ENCODE data around the gene TDRD5. TPM values are rescaled to one million over a fixed set of nuclear protein-coding genes. Genes with fewer than 3 reads are reported as not detected.

The TDRD5 gene
- total RNA-seq, 1 experiment from 2014 or later = 0.25 TPM

GRCh38 chr1:179590671-179591070 is 961 bp upstream of the TDRD5 start:
- no peak for ATAC-seq
- intact Hi-C loops (cut with micrococcal nuclease) = loop anchor here (10.0 kb wide), 1 partner anchor 1056 kb away; no protein-coding TSS in a partner anchor
- POLR2A ChIA-PET = no interaction called here

More at GRCh38 chr1:179590671-179591070, 961 bp upstream of the TDRD5 start:
- ChIA-PET CTCF (no interaction called here), RAD21 (ENCODE audit: low non-redundant PET in 1 of 2, low total read pairs in 2 of 2, uncharacterized antibody in 2 of 2, unreplicated experiment in 2 of 2) (no interaction called here)
- no peaks in the 10 kb centered on the region for H3K4me1 ChIP-seq (ENCODE audit: control insufficient read depth in 1 of 2, insufficient read depth in 2 of 2, low read length in 2 of 2)
- H4K20me1 ChIP-seq (ENCODE audit: insufficient read depth) = no peaks in the 10 kb centered on the region
- no peak for DNase-seq (ENCODE audit: low read depth, low spot score)
- no peaks in the 10 kb centered on the region for H3K36me3 ChIP-seq (ENCODE audit: control insufficient read depth in 1 of 2, insufficient read depth in 2 of 2, low read length in 2 of 2)
- no peak overlapping the region for H3K4me2 ChIP-seq (ENCODE audit: low read length)
- no peak overlapping the region for H3K9ac ChIP-seq (ENCODE audit: low read length)
- no peak overlapping the region for H3K4me3 ChIP-seq (replicated peaks in 1 of 2; ENCODE audit: low read depth in 1 of 2, low read length in 2 of 2)
- no peaks in the 10 kb centered on the region for H3K9me3 ChIP-seq (ENCODE audit: control insufficient read depth in 1 of 2, insufficient read depth in 1 of 2, low read depth in 1 of 2, low read length in 2 of 2)
- no peaks in the 10 kb centered on the region for H3K79me2 ChIP-seq (ENCODE audit: insufficient read depth, low read length)
- H3K9me2 ChIP-seq (ENCODE audit: insufficient read depth) = peaks cover 3% of the 10 kb centered on the region; the same call in 1 of the 2 replicates
- no peaks in the 10 kb centered on the region for H3K27me3 ChIP-seq (ENCODE audit: insufficient read depth, low read length)
- no TSS peak for BruUV-seq (replicated peaks)
- H2AFZ ChIP-seq (ENCODE audit: low read depth, low read length, poor library complexity, severe bottlenecking) = no peak overlapping the region
- no peak for TF ChIP-seq ELF1 (IDR thresholded peaks at IDR 0.05; ENCODE audit: borderline replicate concordance, low read depth)
- TF ChIP-seq RAD21 (IDR thresholded peaks at IDR 0.05; ENCODE audit: low read depth) = no peak
- TF ChIP-seq CEBPB (IDR thresholded peaks at IDR 0.05; ENCODE audit: low read depth) = no peak
- no peak for TF ChIP-seq EGR1 (IDR thresholded peaks at IDR 0.05; ENCODE audit: low read depth)
- no peak for TF ChIP-seq ZNF274 (IDR thresholded peaks at IDR 0.05; ENCODE audit: low read depth, low read length)
- TF ChIP-seq TCF7L2 (IDR thresholded peaks at IDR 0.05; ENCODE audit: borderline replicate concordance, extremely low read depth, insufficient read depth, insufficient read length) = no peak
- TF ChIP-seq ATF3 (IDR thresholded peaks at IDR 0.05) = no peak
- no peak for TF ChIP-seq MAX (IDR thresholded peaks at IDR 0.05)
- no peak for TF ChIP-seq ZFX (IDR thresholded peaks at IDR 0.05)
- no peak for TF ChIP-seq REST (IDR thresholded peaks at IDR 0.05; ENCODE audit: low read depth)
- no peak for TF ChIP-seq YY1 (IDR thresholded peaks at IDR 0.05; ENCODE audit: extremely low read depth, insufficient replicate concordance, low read depth, low read length)
- TF ChIP-seq JUND (IDR thresholded peaks at IDR 0.05) = no peak
- TF ChIP-seq SIN3A (IDR thresholded peaks at IDR 0.05; ENCODE audit: low read depth) = no peak
- no peak for TF ChIP-seq FOSL1 (IDR thresholded peaks at IDR 0.05; ENCODE audit: low read depth)
- TF ChIP-seq SRF (IDR thresholded peaks at IDR 0.05; ENCODE audit: low read depth) = no peak
- TF ChIP-seq EZH2phosphoT487 (IDR thresholded peaks at IDR 0.05; ENCODE audit: borderline replicate concordance) = no peak
- TF ChIP-seq POLR2A (IDR thresholded peaks at IDR 0.05; ENCODE audit: borderline replicate concordance, extremely low read depth, insufficient read depth, insufficient read length) = no peak
- no peak overlapping the region for H3K27ac ChIP-seq (ENCODE audit: low read depth, low read length)

Data from HCT116 (cell line).